H9 (cell line): Measurements from ENCODE around the gene NUP43. TPM values are rescaled to one million over a fixed set of nuclear protein-coding genes. Genes with fewer than 3 reads are reported as not detected.

ENCODE experiments used
- DNase-seq: peaks from one replicate; pipeline ENCODE4 v3.0.0-alpha.2; 2017
- H2AFZ ChIP-seq: one replicate; pipeline ENCODE4 v1.6.1; 2013; ENCODE audit warnings: mild to moderate bottlenecking, low read length, control low read depth, moderate library complexity
- H2AK5ac ChIP-seq: 2 replicates; pipeline ENCODE4 v1.6.1; 2013; ENCODE audit warnings: low read length, control low read depth, mixed read lengths; ENCODE audit not compliant: insufficient read length
- H2BK120ac ChIP-seq: one replicate; pipeline ENCODE4 v1.6.1; 2013; ENCODE audit warnings: low read depth, mild to moderate bottlenecking, low read length, control low read depth, inconsistent platforms; ENCODE audit not compliant: poor library complexity, severe bottlenecking
- H2BK12ac ChIP-seq: 2 replicates; pipeline ENCODE4 v1.6.1; 2013; ENCODE audit warnings: low read length, control low read depth, mixed read lengths, low read depth; ENCODE audit not compliant: insufficient read length
- H2BK15ac ChIP-seq: 2 replicates; pipeline ENCODE4 v1.6.1; 2013; ENCODE audit warnings: low read depth, low read length, control low read depth
- H2BK20ac ChIP-seq: one replicate; pipeline ENCODE4 v1.6.1; 2013; ENCODE audit warnings: low read depth, mild to moderate bottlenecking, low read length, control low read depth, inconsistent platforms; ENCODE audit not compliant: poor library complexity, severe bottlenecking
- H2BK5ac ChIP-seq: 2 replicates; pipeline ENCODE4 v1.6.1; 2013; ENCODE audit warnings: low read length, control low read depth, mixed read lengths; ENCODE audit not compliant: insufficient read length
- H3K14ac ChIP-seq: 2 replicates; pipeline ENCODE4 v1.6.1; 2013; ENCODE audit warnings: low read length, control low read depth; ENCODE audit not compliant: insufficient read depth
- H3K18ac ChIP-seq: 2 replicates; pipeline ENCODE4 v1.6.1; 2013; ENCODE audit warnings: low read depth, mild to moderate bottlenecking, mixed read lengths, low read length, control low read depth; ENCODE audit not compliant: insufficient read length
- H3K23ac ChIP-seq: 2 replicates; pipeline ENCODE4 v1.6.1; 2013; ENCODE audit warnings: low read length, control low read depth, mixed read lengths, low read depth; ENCODE audit not compliant: insufficient read length
- H3K23me2 ChIP-seq: 2 replicates; pipeline ENCODE4 v1.6.1; 2013; ENCODE audit warnings: low read depth, mild to moderate bottlenecking, mixed read lengths, low read length, control low read depth; ENCODE audit not compliant: insufficient read length, poor library complexity, severe bottlenecking
- H3K27ac ChIP-seq: 2 replicates; pipeline ENCODE4 v1.5.1; 2013; ENCODE audit warnings: low read length, control low read depth, mixed read lengths, low read depth; ENCODE audit not compliant: insufficient read length
- H3K27me3 ChIP-seq: 2 replicates; pipeline ENCODE4 v1.6.1; 2013; ENCODE audit warnings: low read length, control low read depth, inconsistent platforms; ENCODE audit not compliant: insufficient read depth
- H3K4ac ChIP-seq: 2 replicates; pipeline ENCODE4 v1.6.1; 2013; ENCODE audit warnings: low read depth, mild to moderate bottlenecking, control low read depth, inconsistent platforms, low read length, moderate library complexity
- H3K4me1 ChIP-seq: 2 replicates; pipeline ENCODE4 v1.6.1; 2013; ENCODE audit warnings: low read length, control low read depth, inconsistent platforms; ENCODE audit not compliant: insufficient read depth
- H3K4me2 ChIP-seq: 2 replicates; pipeline ENCODE4 v1.6.1; 2013; ENCODE audit warnings: low read length, control low read depth, mixed read lengths; ENCODE audit not compliant: insufficient read length, insufficient read depth
- H3K56ac ChIP-seq: 2 replicates; pipeline ENCODE4 v1.6.1; 2013; ENCODE audit warnings: low read depth, mild to moderate bottlenecking, mixed read lengths, low read length, control low read depth; ENCODE audit not compliant: insufficient read length
- H3K79me1 ChIP-seq: 2 replicates; pipeline ENCODE4 v1.6.1; 2013; ENCODE audit warnings: low read depth, mild to moderate bottlenecking, moderate library complexity, low read length, control low read depth, inconsistent platforms; ENCODE audit not compliant: insufficient read depth, poor library complexity, severe bottlenecking
- H3K79me2 ChIP-seq: 2 replicates; pipeline ENCODE4 v1.6.1; 2013; ENCODE audit warnings: low read length, control low read depth, inconsistent platforms; ENCODE audit not compliant: insufficient read depth
- H3K9ac ChIP-seq: 2 replicates; pipeline ENCODE4 v1.6.1; 2013; ENCODE audit warnings: low read length, control low read depth, mixed read lengths; ENCODE audit not compliant: insufficient read length; ENCODE audit errors: extremely low read depth
- H3K9me3 ChIP-seq: one replicate; pipeline ENCODE4 v1.6.1; 2013; ENCODE audit warnings: low read depth, low read length, inconsistent platforms; ENCODE audit not compliant: control insufficient read depth
- H3T11ph ChIP-seq: one replicate; pipeline ENCODE4 v1.6.1; 2013; ENCODE audit warnings: mild to moderate bottlenecking, low read length, control low read depth, inconsistent platforms
- H4K20me1 ChIP-seq: one replicate; pipeline ENCODE4 v1.6.1; 2013; ENCODE audit not compliant: control insufficient read depth, insufficient read length, insufficient read depth
- H4K5ac ChIP-seq: 2 replicates; pipeline ENCODE4 v1.6.1; 2013; ENCODE audit warnings: low read depth, mild to moderate bottlenecking, mixed read lengths, low read length, control low read depth; ENCODE audit not compliant: insufficient read length
- H4K8ac ChIP-seq: replicated peaks from 2 replicates; pipeline ENCODE4 v1.6.1; 2013; ENCODE audit warnings: low read length, control low read depth, mixed read lengths, low read depth; ENCODE audit not compliant: insufficient read length
- H4K91ac ChIP-seq: 2 replicates; pipeline ENCODE4 v1.6.1; 2013; ENCODE audit warnings: low read depth, mild to moderate bottlenecking, moderate library complexity, mixed read lengths, low read length, control low read depth; ENCODE audit not compliant: insufficient read length
- H3K27ac Mint-ChIP-seq, 3 experiments: 2 replicates in 2 of 3; 3 replicates in 1 of 3; pipeline ENCODE4 v1.8.0; 2020 to 2021; ENCODE audit warnings: mixed read lengths in 3 of 3, mild to moderate bottlenecking in 1 of 3, moderate library complexity in 1 of 3
- H3K27me3 Mint-ChIP-seq: 2 replicates; pipeline ENCODE4 v1.8.0; 2021; ENCODE audit warnings: low read depth, mild to moderate bottlenecking, moderate library complexity, mixed read lengths
- H3K36me3 Mint-ChIP-seq, 3 experiments: 2 replicates in 2 of 3; 3 replicates in 1 of 3; pipeline ENCODE4 v1.8.0; 2020 to 2021; ENCODE audit warnings: low read depth in 3 of 3, mixed read lengths in 3 of 3; ENCODE audit not compliant: insufficient read depth in 1 of 3
- H3K4me1 Mint-ChIP-seq, 2 experiments: 2 replicates each; pipeline ENCODE4 v1.8.0; 2020; ENCODE audit warnings: mixed read lengths in 2 of 2
- H3K4me3 Mint-ChIP-seq, 2 experiments: 2 replicates in 1 of 2; 3 replicates in 1 of 2; pipeline ENCODE4 v1.8.0; 2020 to 2021; ENCODE audit warnings: mild to moderate bottlenecking in 2 of 2, mixed read lengths in 2 of 2, moderate library complexity in 1 of 2
- H3K9me3 Mint-ChIP-seq, 2 experiments: 2 replicates in 1 of 2; 3 replicates in 1 of 2; pipeline ENCODE4 v1.8.0; 2020; ENCODE audit warnings: mild to moderate bottlenecking in 2 of 2, mixed read lengths in 2 of 2, moderate library complexity in 1 of 2
- WGBS: extraction: QIAGEN DNeasy Blood & Tissue Kit; methylation state at CpG from one replicate; pipeline ENCODE4 v1.1.7; 2013; ENCODE audit warnings: missing lambda C conversion rate, low lambda C conversion rate, mixed read lengths; ENCODE audit not compliant: insufficient read length; ENCODE audit errors: extremely low coverage; 5-methylcytosine and 5-hydroxymethylcytosine counted together
- total RNA-seq: library from RNA; stranded (reverse); gene quantifications from 2 replicates; pipeline ENCODE4 v1.2.1, GENCODE V29; 2021
- TF ChIP-seq, protein P1 (sequence below): fragments of 200-600 bp; sonication (generic); conservative IDR thresholded peaks from 3 replicates; pipeline ENCODE4 v1.8.0; 2021; ENCODE audit warnings: antibody characterized with exemption, mild to moderate bottlenecking

Gene NUP43
- total RNA-seq, 1 experiment from 2014 or later: 92.1 TPM

DNA sequence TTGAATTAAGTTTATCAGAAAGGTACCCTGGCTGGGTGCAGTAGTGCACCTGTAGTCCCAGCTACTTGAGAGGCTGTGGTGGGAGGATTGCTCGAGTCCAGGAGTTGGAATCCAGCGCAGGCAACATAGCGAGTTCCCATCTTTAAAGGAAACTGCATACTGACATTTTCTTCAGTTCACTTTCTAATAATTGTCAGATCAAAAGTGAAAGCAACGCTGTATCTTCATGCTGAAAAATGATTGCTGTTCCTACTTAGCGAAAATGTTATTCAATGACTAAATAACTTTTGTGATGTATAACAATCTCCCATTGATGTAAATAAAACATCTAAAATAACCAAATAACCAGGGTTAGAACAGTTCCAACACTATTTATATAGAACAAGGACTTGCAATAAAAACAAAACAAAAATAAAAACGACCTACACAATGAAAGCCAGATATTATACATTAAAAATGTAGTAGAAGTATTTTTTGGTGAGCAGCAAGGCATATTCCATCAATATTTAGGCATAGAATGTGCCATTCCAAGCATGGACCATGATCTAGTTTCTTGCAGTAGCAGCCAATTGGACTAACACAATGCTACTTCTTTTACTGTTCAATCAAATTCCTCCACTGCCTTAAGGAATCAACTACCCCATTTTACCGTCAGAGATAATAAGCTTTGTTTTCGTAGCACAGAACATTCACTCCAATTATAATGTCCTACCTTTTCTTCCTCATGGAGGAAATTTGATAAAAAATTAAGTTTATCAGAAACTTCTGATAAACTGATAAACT, 30.0 kb downstream of the NUP43 start:
- WGBS: no CpG with 5 or more reads among the region's 8 CpGs
- no peak overlapping the region for H3T11ph ChIP-seq
- H3K23me2 ChIP-seq: peaks cover 10% of the 10 kb centered on the region
- no peak overlapping the region for H2BK15ac ChIP-seq
- no peak overlapping the region for H2AK5ac ChIP-seq
- no peaks in the 10 kb centered on the region for H3K27me3 Mint-ChIP-seq
- peaks cover 20% of the 10 kb centered on the region; the same call in 1 of the 2 replicates for H3K79me2 ChIP-seq
- no peak overlapping the region for H3K56ac ChIP-seq
- H3K27ac Mint-ChIP-seq: peak overlapping the region in 2 of 3 experiments; percentile 29 to 51; a peak in 4 of 7 replicates
- no peak overlapping the region for H3K18ac ChIP-seq
- H2BK20ac ChIP-seq: no peak overlapping the region
- H3K4me2 ChIP-seq: peak overlapping the region; percentile 94
- TF ChIP-seq, protein P1, sequence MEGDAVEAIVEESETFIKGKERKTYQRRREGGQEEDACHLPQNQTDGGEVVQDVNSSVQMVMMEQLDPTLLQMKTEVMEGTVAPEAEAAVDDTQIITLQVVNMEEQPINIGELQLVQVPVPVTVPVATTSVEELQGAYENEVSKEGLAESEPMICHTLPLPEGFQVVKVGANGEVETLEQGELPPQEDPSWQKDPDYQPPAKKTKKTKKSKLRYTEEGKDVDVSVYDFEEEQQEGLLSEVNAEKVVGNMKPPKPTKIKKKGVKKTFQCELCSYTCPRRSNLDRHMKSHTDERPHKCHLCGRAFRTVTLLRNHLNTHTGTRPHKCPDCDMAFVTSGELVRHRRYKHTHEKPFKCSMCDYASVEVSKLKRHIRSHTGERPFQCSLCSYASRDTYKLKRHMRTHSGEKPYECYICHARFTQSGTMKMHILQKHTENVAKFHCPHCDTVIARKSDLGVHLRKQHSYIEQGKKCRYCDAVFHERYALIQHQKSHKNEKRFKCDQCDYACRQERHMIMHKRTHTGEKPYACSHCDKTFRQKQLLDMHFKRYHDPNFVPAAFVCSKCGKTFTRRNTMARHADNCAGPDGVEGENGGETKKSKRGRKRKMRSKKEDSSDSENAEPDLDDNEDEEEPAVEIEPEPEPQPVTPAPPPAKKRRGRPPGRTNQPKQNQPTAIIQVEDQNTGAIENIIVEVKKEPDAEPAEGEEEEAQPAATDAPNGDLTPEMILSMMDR: no peak
- H3K36me3 Mint-ChIP-seq: peaks cover 1 to 11% (median 5%) of the 10 kb centered on the region in 3 experiments; a peak in 4 of 7 replicates
- no peak overlapping the region for H2BK12ac ChIP-seq
- H3K79me1 ChIP-seq: no peaks in the 10 kb centered on the region
- H3K9me3 ChIP-seq: no peaks in the 10 kb centered on the region
- H3K23ac ChIP-seq: no peak overlapping the region
- H3K27me3 ChIP-seq: no peaks in the 10 kb centered on the region
- no peak overlapping the region for H3K14ac ChIP-seq
- H3K4me1 ChIP-seq: no peaks in the 10 kb centered on the region
- H2BK120ac ChIP-seq: no peak overlapping the region
- H4K8ac ChIP-seq: no peak overlapping the region
- no peak for DNase-seq
- H3K9ac ChIP-seq: peak overlapping the region; percentile 26
- H3K9me3 Mint-ChIP-seq: no peaks in the 10 kb centered on the region; a peak in 1 of 5 replicates
- no peak overlapping the region for H4K5ac ChIP-seq
- no peak overlapping the region for H2AFZ ChIP-seq
- H3K27ac ChIP-seq: no peak overlapping the region
- H3K4ac ChIP-seq: no peak overlapping the region
- peak overlapping the region; percentile 88 to 90 for H3K4me3 Mint-ChIP-seq
- H4K20me1 ChIP-seq: no peaks in the 10 kb centered on the region
- H3K4me1 Mint-ChIP-seq: peaks cover 21 to 22% of the 10 kb centered on the region in 2 experiments
- H4K91ac ChIP-seq: no peak overlapping the region
- H2BK5ac ChIP-seq: no peak overlapping the region
